ENCODE measurements around the gene ANG.

DNA sequence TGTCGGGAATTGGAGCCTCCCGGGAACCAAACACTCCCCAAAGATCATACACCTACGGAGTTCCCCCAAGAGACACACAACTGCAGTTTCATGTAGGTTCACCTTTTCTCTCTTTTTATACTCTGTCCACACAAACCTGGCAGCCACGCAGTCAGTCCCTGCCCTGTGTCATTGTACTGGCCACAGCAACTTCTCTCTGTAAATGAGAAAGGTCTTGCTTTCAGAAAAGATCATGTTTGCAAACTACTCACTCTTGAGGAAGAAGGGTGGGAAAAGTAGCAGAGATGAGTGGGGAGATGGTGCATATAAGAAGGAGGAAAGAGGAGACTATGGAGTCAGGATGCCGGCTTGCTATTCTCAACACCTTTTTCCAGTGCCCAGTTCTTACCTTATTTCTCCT is 10.4 kb downstream of the ANG start:
- TF ChIP-seq, protein P1, sequence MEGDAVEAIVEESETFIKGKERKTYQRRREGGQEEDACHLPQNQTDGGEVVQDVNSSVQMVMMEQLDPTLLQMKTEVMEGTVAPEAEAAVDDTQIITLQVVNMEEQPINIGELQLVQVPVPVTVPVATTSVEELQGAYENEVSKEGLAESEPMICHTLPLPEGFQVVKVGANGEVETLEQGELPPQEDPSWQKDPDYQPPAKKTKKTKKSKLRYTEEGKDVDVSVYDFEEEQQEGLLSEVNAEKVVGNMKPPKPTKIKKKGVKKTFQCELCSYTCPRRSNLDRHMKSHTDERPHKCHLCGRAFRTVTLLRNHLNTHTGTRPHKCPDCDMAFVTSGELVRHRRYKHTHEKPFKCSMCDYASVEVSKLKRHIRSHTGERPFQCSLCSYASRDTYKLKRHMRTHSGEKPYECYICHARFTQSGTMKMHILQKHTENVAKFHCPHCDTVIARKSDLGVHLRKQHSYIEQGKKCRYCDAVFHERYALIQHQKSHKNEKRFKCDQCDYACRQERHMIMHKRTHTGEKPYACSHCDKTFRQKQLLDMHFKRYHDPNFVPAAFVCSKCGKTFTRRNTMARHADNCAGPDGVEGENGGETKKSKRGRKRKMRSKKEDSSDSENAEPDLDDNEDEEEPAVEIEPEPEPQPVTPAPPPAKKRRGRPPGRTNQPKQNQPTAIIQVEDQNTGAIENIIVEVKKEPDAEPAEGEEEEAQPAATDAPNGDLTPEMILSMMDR (IDR thresholded peaks at IDR 0.05): no peak
- no peak for TF ChIP-seq POLR2A (IDR thresholded peaks at IDR 0.05)
